ENCODE data around the gene HBEGF.

DNA sequence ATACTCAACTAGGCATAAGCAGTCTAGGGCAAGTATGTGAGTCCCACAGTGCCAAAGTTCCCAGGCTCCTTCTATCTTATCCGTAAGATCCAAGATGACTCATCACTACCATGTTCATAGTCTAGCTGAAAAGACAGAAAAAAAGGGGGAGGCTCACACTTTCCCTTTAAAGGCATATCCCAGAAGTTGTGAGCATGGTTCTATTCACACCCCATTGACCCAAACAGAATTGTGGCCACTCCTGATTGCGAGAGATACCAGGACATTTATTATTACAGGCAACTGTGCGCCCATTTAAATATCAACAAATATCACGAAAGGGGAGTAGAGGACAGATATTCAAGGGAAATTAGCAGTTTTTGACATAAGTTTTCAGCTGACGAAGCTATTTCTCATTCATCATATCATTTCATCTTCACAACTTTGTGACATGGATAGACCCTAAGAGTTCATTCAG, 35.4 kb downstream of the HBEGF start:
- TF ChIP-seq, protein P1, sequence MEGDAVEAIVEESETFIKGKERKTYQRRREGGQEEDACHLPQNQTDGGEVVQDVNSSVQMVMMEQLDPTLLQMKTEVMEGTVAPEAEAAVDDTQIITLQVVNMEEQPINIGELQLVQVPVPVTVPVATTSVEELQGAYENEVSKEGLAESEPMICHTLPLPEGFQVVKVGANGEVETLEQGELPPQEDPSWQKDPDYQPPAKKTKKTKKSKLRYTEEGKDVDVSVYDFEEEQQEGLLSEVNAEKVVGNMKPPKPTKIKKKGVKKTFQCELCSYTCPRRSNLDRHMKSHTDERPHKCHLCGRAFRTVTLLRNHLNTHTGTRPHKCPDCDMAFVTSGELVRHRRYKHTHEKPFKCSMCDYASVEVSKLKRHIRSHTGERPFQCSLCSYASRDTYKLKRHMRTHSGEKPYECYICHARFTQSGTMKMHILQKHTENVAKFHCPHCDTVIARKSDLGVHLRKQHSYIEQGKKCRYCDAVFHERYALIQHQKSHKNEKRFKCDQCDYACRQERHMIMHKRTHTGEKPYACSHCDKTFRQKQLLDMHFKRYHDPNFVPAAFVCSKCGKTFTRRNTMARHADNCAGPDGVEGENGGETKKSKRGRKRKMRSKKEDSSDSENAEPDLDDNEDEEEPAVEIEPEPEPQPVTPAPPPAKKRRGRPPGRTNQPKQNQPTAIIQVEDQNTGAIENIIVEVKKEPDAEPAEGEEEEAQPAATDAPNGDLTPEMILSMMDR (conservative IDR thresholded peaks at IDR 0.05 in 1 of 2, IDR thresholded peaks at IDR 0.05 in 1 of 2; ENCODE audit: low read depth in 1 of 2, low read length in 2 of 2), result no peak
- no peak for TF ChIP-seq EZH2 (IDR thresholded peaks at IDR 0.05; ENCODE audit: low read length, missing control alignments)
